MG63 (cell line): ENCODE data around the gene SDR42E1. TPM values are rescaled to one million over a fixed set of nuclear protein-coding genes. Genes with fewer than 3 reads are reported as not detected.
A peak's percentile ranks its signal among the peaks of the same experiment; 100 is the strongest.

Experiments used
- DNase-seq: peaks from one replicate; pipeline ENCODE4 v3.0.0-alpha.2; 2020
- H3K27me3 ChIP-seq: fragments of 250-450 bp; sonication (Bioruptor Pico); 2 replicates; pipeline ENCODE4 v1.5.1; 2020; ENCODE audit warnings: mild to moderate bottlenecking, moderate library complexity
- H3K36me3 ChIP-seq: fragments of 250-450 bp; sonication (Bioruptor Pico); 2 replicates; pipeline ENCODE4 v1.5.1; 2020; ENCODE audit warnings: mild to moderate bottlenecking, moderate library complexity
- H3K4me3 ChIP-seq: fragments of 250-450 bp; sonication (Bioruptor Pico); 2 replicates; pipeline ENCODE4 v1.5.1; 2020; ENCODE audit warnings: mild to moderate bottlenecking, moderate library complexity
- H3K9me3 ChIP-seq: fragments of 250-450 bp; sonication (Bioruptor Pico); 2 replicates; pipeline ENCODE4 v1.5.1; 2020; ENCODE audit warnings: mild to moderate bottlenecking, moderate library complexity
- total RNA-seq: library from RNA; depleted of rRNA; stranded (reverse); fragments of >200 nt; shearing (Covaris generic); gene quantifications from 2 replicates; pipeline ENCODE4 v1.2.3, GENCODE V29; 2014; ENCODE audit warnings: low replicate concordance

SDR42E1 gene
- total RNA-seq, 1 experiment from 2014 or later, result 2.7 TPM

GRCh38 chr16:82043680-82044584, 32.7 kb upstream of the SDR42E1 start:
- Histone ChIP-seq H3K9me3 (no peaks in the 10 kb centered on the region), H3K36me3 (no peaks in the 10 kb centered on the region), H3K4me3 (no peak overlapping the region), H3K27me3 (no peaks in the 10 kb centered on the region)
- no peak for DNase-seq

GRCh38 chr16:82042846-82043245, 31.6 kb upstream of the SDR42E1 start:
- H3K9me3 ChIP-seq, result no peaks in the 10 kb centered on the region
- H3K36me3 ChIP-seq, result no peaks in the 10 kb centered on the region
- H3K4me3 ChIP-seq, result no peak overlapping the region
- no peak for DNase-seq
- H3K27me3 ChIP-seq, result no peaks in the 10 kb centered on the region

GRCh38 chr16:82042144-82042543, 30.9 kb upstream of the SDR42E1 start:
- no peak overlapping the region for H3K4me3 ChIP-seq
- H3K36me3 ChIP-seq, result no peaks in the 10 kb centered on the region
- H3K27me3 ChIP-seq, result no peaks in the 10 kb centered on the region
- peak; percentile 49 for DNase-seq
- H3K9me3 ChIP-seq, result no peaks in the 10 kb centered on the region

GRCh38 chr16:82041542-82041941, 30.3 kb upstream of the SDR42E1 start:
- Histone ChIP-seq H3K27me3 (no peaks in the 10 kb centered on the region), H3K4me3 (no peak overlapping the region), H3K9me3 (no peaks in the 10 kb centered on the region), H3K36me3 (no peaks in the 10 kb centered on the region)
- no peak for DNase-seq

- Histone ChIP-seq H3K27me3 (no peaks in the 10 kb centered on the region), H3K4me3 (no peak overlapping the region), H3K36me3 (no peaks in the 10 kb centered on the region), H3K9me3 (no peaks in the 10 kb centered on the region)
- no peak for DNase-seq
These were observed 29.0 kb upstream of the SDR42E1 start for GRCh38 chr16:82040296-82040695.

GRCh38 chr16:82037666-82038065, 26.4 kb upstream of the SDR42E1 start:
- DNase-seq, result peak; percentile 52
- no peaks in the 10 kb centered on the region for H3K27me3 ChIP-seq
- H3K4me3 ChIP-seq, result peak overlapping the region; percentile 46

GRCh38 chr16:82037251-82037650, 26.0 kb upstream of the SDR42E1 start:
- Histone ChIP-seq H3K4me3 (peak overlapping the region; percentile 46), H3K27me3 (no peaks in the 10 kb centered on the region), H3K9me3 (no peaks in the 10 kb centered on the region), H3K36me3 (no peaks in the 10 kb centered on the region)
- no peak for DNase-seq

More at GRCh38 chr16:82037666-82038065, 26.4 kb upstream of the SDR42E1 start:
- no peaks in the 10 kb centered on the region for H3K9me3 ChIP-seq
- no peaks in the 10 kb centered on the region for H3K36me3 ChIP-seq

- peak within 1 kb of the TSS; percentile 46 for H3K4me3 ChIP-seq
- no peaks in the 10 kb centered on the region for H3K9me3 ChIP-seq
- DNase-seq, result peak; percentile 56
- no peaks in the 10 kb centered on the region for H3K27me3 ChIP-seq
- no peaks in the 10 kb centered on the region for H3K36me3 ChIP-seq
These were observed 23.8 kb upstream of the SDR42E1 start, which contains the start of gene HSD17B2 for GRCh38 chr16:82034981-82035612. Gene HSD17B2, plus strand, starts transcription at chr16:82035253. Its CDS starts 172 bp downstream, at chr16:82035425.

GRCh38 chr16:82033683-82034300, 22.5 kb upstream of the SDR42E1 start:
- no peak for DNase-seq
- Histone ChIP-seq H3K4me3 (no peak overlapping the region), H3K9me3 (no peaks in the 10 kb centered on the region), H3K27me3 (no peaks in the 10 kb centered on the region), H3K36me3 (no peaks in the 10 kb centered on the region)

- no peak for DNase-seq
- Histone ChIP-seq H3K27me3 (no peaks in the 10 kb centered on the region), H3K36me3 (no peaks in the 10 kb centered on the region), H3K4me3 (no peak overlapping the region), H3K9me3 (no peaks in the 10 kb centered on the region)
These were observed 21.7 kb upstream of the SDR42E1 start for GRCh38 chr16:82033006-82033405.

GRCh38 chr16:82031116-82032084, 20.1 kb upstream of the SDR42E1 start:
- Histone ChIP-seq H3K4me3 (no peak overlapping the region), H3K36me3 (no peaks in the 10 kb centered on the region), H3K9me3 (no peaks in the 10 kb centered on the region), H3K27me3 (no peaks in the 10 kb centered on the region)
- peak; percentile 26 for DNase-seq

GRCh38 chr16:82027629-82028064, 16.4 kb upstream of the SDR42E1 start:
- Histone ChIP-seq H3K4me3 (no peak overlapping the region), H3K27me3 (no peaks in the 10 kb centered on the region), H3K9me3 (no peaks in the 10 kb centered on the region), H3K36me3 (no peaks in the 10 kb centered on the region)
- no peak for DNase-seq

- H3K4me3 ChIP-seq, result no peak overlapping the region
- H3K9me3 ChIP-seq, result no peaks in the 10 kb centered on the region
- DNase-seq, result no peak
- H3K27me3 ChIP-seq, result no peaks in the 10 kb centered on the region
- H3K36me3 ChIP-seq, result no peaks in the 10 kb centered on the region
These were observed 13.6 kb upstream of the SDR42E1 start for GRCh38 chr16:82024883-82025282.

GRCh38 chr16:82024316-82024715, 13.0 kb upstream of the SDR42E1 start:
- DNase-seq, result no peak
- H3K9me3 ChIP-seq, result no peaks in the 10 kb centered on the region
- H3K36me3 ChIP-seq, result no peaks in the 10 kb centered on the region
- H3K4me3 ChIP-seq, result no peak overlapping the region
- H3K27me3 ChIP-seq, result no peaks in the 10 kb centered on the region

- Histone ChIP-seq H3K9me3 (no peaks in the 10 kb centered on the region), H3K4me3 (no peak overlapping the region), H3K36me3 (no peaks in the 10 kb centered on the region), H3K27me3 (no peaks in the 10 kb centered on the region)
- DNase-seq, result no peak
These were observed 11.9 kb upstream of the SDR42E1 start for GRCh38 chr16:82023206-82023605.

- Histone ChIP-seq H3K4me3 (no peak overlapping the region), H3K9me3 (no peaks in the 10 kb centered on the region), H3K36me3 (no peaks in the 10 kb centered on the region), H3K27me3 (no peaks in the 10 kb centered on the region)
- DNase-seq, result no peak
These were observed 8.8 kb upstream of the SDR42E1 start for GRCh38 chr16:82020051-82020450.
